GM23338 (cell line): ENCODE data around the gene CTNNA3.

Experiments used
- EZH2 ChIP-seq: fragments of 200-600 bp; sonication (generic); IDR thresholded peaks from one replicate; pipeline ENCODE4 v1.8.0; 2017; ENCODE audit warnings: antibody characterized with exemption, mild to moderate bottlenecking, low read depth; ENCODE audit not compliant: unreplicated experiment
- EZH2phosphoT487 ChIP-seq: fragments of 200-600 bp; sonication (generic); IDR thresholded peaks from one replicate; pipeline ENCODE4 v1.8.1; 2018; ENCODE audit warnings: antibody characterized with exemption; ENCODE audit not compliant: unreplicated experiment
- JUNB ChIP-seq: IDR thresholded peaks from one replicate; pipeline ENCODE4 v1.6.1; 2016; ENCODE audit warnings: antibody characterized with exemption; ENCODE audit not compliant: unreplicated experiment
- NANOG ChIP-seq: IDR thresholded peaks from 2 replicates; pipeline ENCODE4 v1.6.1; 2016; ENCODE audit warnings: antibody characterized with exemption, borderline replicate concordance
- POLR2AphosphoS5 ChIP-seq: IDR thresholded peaks from 2 replicates; pipeline ENCODE4 v1.6.1; 2016; ENCODE audit warnings: antibody characterized with exemption, low read depth
- STAT1 ChIP-seq: IDR thresholded peaks from one replicate; pipeline ENCODE4 v1.6.1; 2016; ENCODE audit warnings: antibody characterized with exemption; ENCODE audit not compliant: unreplicated experiment
- ZNF462 ChIP-seq: fragments of 250-450 bp; sonication (Bioruptor Pico); IDR thresholded peaks from 2 replicates; pipeline ENCODE4 v1.5.0; 2020; ENCODE audit warnings: mild to moderate bottlenecking, moderate library complexity
- TF ChIP-seq, protein P1 (sequence below), 2 experiments: fragments of 200-600 bp in 1 of 2; sonication (generic) in 1 of 2; conservative IDR thresholded peaks; 2 replicates each; pipeline versions ENCODE4 v1.5.1 to v1.6.1; 2016 to 2017; ENCODE audit warnings: antibody characterized with exemption in 2 of 2, low read depth in 2 of 2, mild to moderate bottlenecking in 2 of 2, moderate library complexity in 1 of 2
- TF ChIP-seq, protein P2 (sequence below): IDR thresholded peaks from one replicate; pipeline ENCODE4 v1.6.1; 2018; ENCODE audit warnings: antibody characterized with exemption; ENCODE audit not compliant: unreplicated experiment

DNA sequence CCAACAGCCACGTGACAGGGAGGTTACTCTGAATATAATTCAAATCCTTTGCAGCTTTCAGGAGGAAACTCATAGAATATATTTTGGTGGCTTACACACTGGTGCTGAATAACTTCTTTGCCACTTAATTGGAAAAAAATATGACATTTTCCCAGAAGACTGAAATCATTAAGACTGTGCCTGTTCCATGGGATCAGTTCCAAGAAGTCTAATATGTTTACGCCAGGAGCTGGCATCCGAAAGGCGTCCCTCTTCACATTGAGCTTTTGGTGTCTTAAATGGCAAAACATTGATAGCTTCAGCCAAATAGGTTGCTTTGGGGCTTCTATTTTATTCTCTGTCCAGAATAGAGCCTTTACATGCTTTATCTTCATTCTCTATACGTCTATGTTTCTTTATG, 1687.8 kb downstream of the CTNNA3 start:
- TF ChIP-seq, protein P1, sequence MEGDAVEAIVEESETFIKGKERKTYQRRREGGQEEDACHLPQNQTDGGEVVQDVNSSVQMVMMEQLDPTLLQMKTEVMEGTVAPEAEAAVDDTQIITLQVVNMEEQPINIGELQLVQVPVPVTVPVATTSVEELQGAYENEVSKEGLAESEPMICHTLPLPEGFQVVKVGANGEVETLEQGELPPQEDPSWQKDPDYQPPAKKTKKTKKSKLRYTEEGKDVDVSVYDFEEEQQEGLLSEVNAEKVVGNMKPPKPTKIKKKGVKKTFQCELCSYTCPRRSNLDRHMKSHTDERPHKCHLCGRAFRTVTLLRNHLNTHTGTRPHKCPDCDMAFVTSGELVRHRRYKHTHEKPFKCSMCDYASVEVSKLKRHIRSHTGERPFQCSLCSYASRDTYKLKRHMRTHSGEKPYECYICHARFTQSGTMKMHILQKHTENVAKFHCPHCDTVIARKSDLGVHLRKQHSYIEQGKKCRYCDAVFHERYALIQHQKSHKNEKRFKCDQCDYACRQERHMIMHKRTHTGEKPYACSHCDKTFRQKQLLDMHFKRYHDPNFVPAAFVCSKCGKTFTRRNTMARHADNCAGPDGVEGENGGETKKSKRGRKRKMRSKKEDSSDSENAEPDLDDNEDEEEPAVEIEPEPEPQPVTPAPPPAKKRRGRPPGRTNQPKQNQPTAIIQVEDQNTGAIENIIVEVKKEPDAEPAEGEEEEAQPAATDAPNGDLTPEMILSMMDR (conservative IDR thresholded peaks at IDR 0.05; ENCODE audit: low read depth in 2 of 2): no peak
- no peak for TF ChIP-seq POLR2AphosphoS5
- no peak for TF ChIP-seq EZH2
- no peak for TF ChIP-seq EZH2phosphoT487
- TF ChIP-seq, protein P2, sequence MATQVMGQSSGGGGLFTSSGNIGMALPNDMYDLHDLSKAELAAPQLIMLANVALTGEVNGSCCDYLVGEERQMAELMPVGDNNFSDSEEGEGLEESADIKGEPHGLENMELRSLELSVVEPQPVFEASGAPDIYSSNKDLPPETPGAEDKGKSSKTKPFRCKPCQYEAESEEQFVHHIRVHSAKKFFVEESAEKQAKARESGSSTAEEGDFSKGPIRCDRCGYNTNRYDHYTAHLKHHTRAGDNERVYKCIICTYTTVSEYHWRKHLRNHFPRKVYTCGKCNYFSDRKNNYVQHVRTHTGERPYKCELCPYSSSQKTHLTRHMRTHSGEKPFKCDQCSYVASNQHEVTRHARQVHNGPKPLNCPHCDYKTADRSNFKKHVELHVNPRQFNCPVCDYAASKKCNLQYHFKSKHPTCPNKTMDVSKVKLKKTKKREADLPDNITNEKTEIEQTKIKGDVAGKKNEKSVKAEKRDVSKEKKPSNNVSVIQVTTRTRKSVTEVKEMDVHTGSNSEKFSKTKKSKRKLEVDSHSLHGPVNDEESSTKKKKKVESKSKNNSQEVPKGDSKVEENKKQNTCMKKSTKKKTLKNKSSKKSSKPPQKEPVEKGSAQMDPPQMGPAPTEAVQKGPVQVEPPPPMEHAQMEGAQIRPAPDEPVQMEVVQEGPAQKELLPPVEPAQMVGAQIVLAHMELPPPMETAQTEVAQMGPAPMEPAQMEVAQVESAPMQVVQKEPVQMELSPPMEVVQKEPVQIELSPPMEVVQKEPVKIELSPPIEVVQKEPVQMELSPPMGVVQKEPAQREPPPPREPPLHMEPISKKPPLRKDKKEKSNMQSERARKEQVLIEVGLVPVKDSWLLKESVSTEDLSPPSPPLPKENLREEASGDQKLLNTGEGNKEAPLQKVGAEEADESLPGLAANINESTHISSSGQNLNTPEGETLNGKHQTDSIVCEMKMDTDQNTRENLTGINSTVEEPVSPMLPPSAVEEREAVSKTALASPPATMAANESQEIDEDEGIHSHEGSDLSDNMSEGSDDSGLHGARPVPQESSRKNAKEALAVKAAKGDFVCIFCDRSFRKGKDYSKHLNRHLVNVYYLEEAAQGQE: no peak
- no peak for TF ChIP-seq STAT1
- no peak for TF ChIP-seq NANOG
- no peak for TF ChIP-seq JUNB
- no peak for TF ChIP-seq ZNF462
